ENCODE results near the gene OLFM3. TPM values are rescaled to one million over a fixed set of nuclear protein-coding genes. Genes with fewer than 3 reads are reported as not detected.

The OLFM3 gene
- total RNA-seq, 1 donor from 2014 or later = 0.49 TPM

DNA sequence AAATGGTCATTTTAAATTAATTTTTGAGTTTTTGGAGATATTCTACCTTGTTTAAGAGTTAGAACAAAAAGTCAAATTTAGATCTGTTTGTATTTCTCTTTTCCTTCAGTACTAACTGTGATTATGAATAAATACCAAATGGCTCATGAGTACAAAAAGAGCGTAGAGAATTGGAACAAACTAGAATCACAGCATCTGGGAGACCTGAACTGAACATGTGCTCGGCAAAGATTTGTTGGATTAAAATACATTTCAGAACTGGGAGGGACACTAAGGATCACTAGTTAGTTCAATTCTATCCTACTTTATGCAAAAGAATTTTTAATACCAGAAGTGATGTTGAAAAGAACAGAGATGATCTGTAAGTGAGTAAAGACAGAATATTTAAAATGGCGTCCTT, 19.5 kb downstream of the OLFM3 start:
- no peak for DNase-seq (ENCODE audit: extremely low spot score in 2 of 2)
- H3K4me1 ChIP-seq = no peaks in the 10 kb centered on the region
- no peak overlapping the region for H3K4me3 ChIP-seq
- no peaks in the 10 kb centered on the region for H3K36me3 ChIP-seq
- H3K27me3 ChIP-seq = no peaks in the 10 kb centered on the region
- intact Hi-C loops (cut with DNase I) = no loop called here
- TF ChIP-seq POLR2A (IDR thresholded peaks at IDR 0.05) = no peak
- no peak for TF ChIP-seq POLR2AphosphoS5 (IDR thresholded peaks at IDR 0.05; ENCODE audit: insufficient read depth in 1 of 2, low read depth in 1 of 2)
- no peak for TF ChIP-seq CTCF (IDR thresholded peaks at IDR 0.05)
- no peak overlapping the region for H3K27ac ChIP-seq
- no peaks in the 10 kb centered on the region for H3K9me3 ChIP-seq

GRCh38 chr1:101976161-101976560, 20.6 kb downstream of the OLFM3 start:
- TF ChIP-seq POLR2A (IDR thresholded peaks at IDR 0.05) (no peak), CTCF (IDR thresholded peaks at IDR 0.05) (no peak), POLR2AphosphoS5 (IDR thresholded peaks at IDR 0.05; ENCODE audit: insufficient read depth in 1 of 2, low read depth in 1 of 2) (no peak)
- no peak for DNase-seq (ENCODE audit: extremely low spot score in 2 of 2)
- Histone ChIP-seq H3K36me3 (no peaks in the 10 kb centered on the region), H3K27me3 (no peaks in the 10 kb centered on the region), H3K4me1 (no peaks in the 10 kb centered on the region), H3K4me3 (no peak overlapping the region), H3K9me3 (no peaks in the 10 kb centered on the region), H3K27ac (no peak overlapping the region)
- intact Hi-C loops (cut with DNase I) = no loop called here

DNA sequence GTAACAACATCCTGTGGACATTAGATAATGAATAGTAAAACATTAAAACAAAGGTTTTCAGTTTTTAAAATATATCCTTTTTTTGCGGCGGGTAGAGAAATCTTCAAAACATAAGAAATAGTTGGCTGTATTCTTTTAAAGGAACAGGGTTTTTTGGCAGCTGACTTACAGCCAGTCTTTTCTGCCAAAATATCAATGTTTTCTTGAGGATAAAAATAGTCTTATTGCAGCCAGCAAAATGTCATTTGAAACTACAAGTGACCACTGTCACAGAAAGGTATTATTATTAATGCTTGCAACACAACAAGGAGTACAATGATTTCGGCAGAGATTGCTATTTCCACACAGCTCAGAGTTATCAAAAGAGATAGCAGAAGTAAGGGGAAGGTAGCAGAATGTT, 21.4 kb downstream of the OLFM3 start:
- Histone ChIP-seq H3K4me1 (no peaks in the 10 kb centered on the region), H3K4me3 (no peak overlapping the region), H3K9me3 (no peaks in the 10 kb centered on the region), H3K27ac (no peak overlapping the region), H3K27me3 (no peaks in the 10 kb centered on the region), H3K36me3 (no peaks in the 10 kb centered on the region)
- DNase-seq (ENCODE audit: extremely low spot score in 2 of 2) = no peak
- intact Hi-C loops (cut with DNase I) = no loop called here
- no peak for TF ChIP-seq CTCF (IDR thresholded peaks at IDR 0.05)
- TF ChIP-seq POLR2A (IDR thresholded peaks at IDR 0.05) = no peak
- TF ChIP-seq POLR2AphosphoS5 (IDR thresholded peaks at IDR 0.05; ENCODE audit: insufficient read depth in 1 of 2, low read depth in 1 of 2) = no peak

GRCh38 chr1:101974599-101975274, 22.0 kb downstream of the OLFM3 start:
- Histone ChIP-seq H3K36me3 (no peaks in the 10 kb centered on the region), H3K4me3 (no peak overlapping the region), H3K27me3 (no peaks in the 10 kb centered on the region), H3K9me3 (no peaks in the 10 kb centered on the region), H3K4me1 (no peaks in the 10 kb centered on the region), H3K27ac (no peak overlapping the region)
- DNase-seq (ENCODE audit: extremely low spot score in 2 of 2) = no peak
- TF ChIP-seq POLR2A (IDR thresholded peaks at IDR 0.05) = no peak
- no peak for TF ChIP-seq CTCF (IDR thresholded peaks at IDR 0.05)
- no peak for TF ChIP-seq POLR2AphosphoS5 (IDR thresholded peaks at IDR 0.05; ENCODE audit: insufficient read depth in 1 of 2, low read depth in 1 of 2)
- intact Hi-C loops (cut with DNase I) = no loop called here

DNA sequence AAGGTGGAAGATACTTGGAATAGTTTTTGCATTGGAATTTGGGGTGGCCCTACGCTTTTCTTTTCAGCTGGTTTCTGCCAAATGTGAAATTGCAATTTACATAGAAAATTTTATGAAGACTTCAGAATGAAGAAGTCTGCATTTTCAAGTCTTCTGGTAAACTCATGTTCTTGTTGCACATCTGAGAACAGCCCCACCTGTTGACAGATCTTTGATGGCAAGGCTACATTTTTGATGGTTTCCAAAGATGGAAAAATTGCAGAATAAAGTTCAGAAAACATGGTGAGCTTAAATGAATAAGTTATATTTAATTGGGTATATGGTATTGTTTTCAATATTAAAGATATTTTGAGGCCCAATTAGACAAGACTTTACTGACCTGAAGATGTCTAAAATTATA, 25.4 kb downstream of the OLFM3 start:
- H3K27ac ChIP-seq = no peak overlapping the region
- H3K4me3 ChIP-seq = no peak overlapping the region
- no peaks in the 10 kb centered on the region for H3K4me1 ChIP-seq
- H3K27me3 ChIP-seq = no peaks in the 10 kb centered on the region
- no peak for DNase-seq (ENCODE audit: extremely low spot score in 2 of 2)
- no peaks in the 10 kb centered on the region for H3K36me3 ChIP-seq
- no peaks in the 10 kb centered on the region for H3K9me3 ChIP-seq
- intact Hi-C loops (cut with DNase I) = no loop called here
- TF ChIP-seq POLR2AphosphoS5 (IDR thresholded peaks at IDR 0.05; ENCODE audit: insufficient read depth in 1 of 2, low read depth in 1 of 2) (no peak), CTCF (IDR thresholded peaks at IDR 0.05) (no peak), POLR2A (IDR thresholded peaks at IDR 0.05) (no peak)
